Skeletal muscle satellite cell (primary cell): ENCODE data around the gene SERTAD1.

Experiments used
- H3K27me3 ChIP-seq: 2 replicates; pipeline ENCODE4 v1.7.0; 2013; ENCODE audit warnings: low read length; ENCODE audit not compliant: control insufficient read depth, insufficient read depth
- H3K36me3 ChIP-seq: 2 replicates; pipeline ENCODE4 v1.7.0; 2013; ENCODE audit warnings: mild to moderate bottlenecking, control low read depth, low read length; ENCODE audit not compliant: insufficient read depth
- H3K4me1 ChIP-seq: 2 replicates; pipeline ENCODE4 v1.7.0; 2013; ENCODE audit warnings: low read length; ENCODE audit not compliant: control insufficient read depth, insufficient read depth
- H3K4me2 ChIP-seq: 2 replicates; pipeline ENCODE4 v1.7.0; 2013; ENCODE audit warnings: mild to moderate bottlenecking, low read length
- H3K4me3 ChIP-seq: 2 replicates; pipeline ENCODE4 v1.7.0; 2013; ENCODE audit warnings: low read length
- H3K9ac ChIP-seq: 2 replicates; pipeline ENCODE4 v1.7.0; 2013; ENCODE audit warnings: mild to moderate bottlenecking, low read depth, low read length, moderate library complexity
- H3K9me3 ChIP-seq: replicated peaks from 2 replicates; pipeline ENCODE4 v1.7.0; 2013; ENCODE audit warnings: mild to moderate bottlenecking, control low read depth, low read length

SERTAD1 gene

DNA sequence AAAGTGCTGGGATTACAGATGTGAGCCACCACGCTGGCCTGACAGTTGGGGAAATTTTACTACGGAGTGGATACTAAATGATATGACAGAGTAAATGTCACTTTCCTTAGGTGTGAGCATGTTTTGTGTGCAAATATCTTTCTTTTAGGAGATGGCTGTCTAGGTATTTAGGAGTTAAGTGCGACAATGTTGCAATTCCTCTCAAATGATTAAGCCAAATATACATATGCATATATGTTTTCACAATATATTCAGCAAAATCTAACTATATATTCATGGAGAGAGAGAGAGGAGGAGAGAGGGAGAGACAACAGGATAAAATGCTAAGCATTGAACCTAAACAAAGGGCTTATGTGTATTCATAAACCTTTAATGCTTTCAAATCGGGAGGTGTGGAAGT lies 23.7 kb upstream of the SERTAD1 start:
- H3K9ac ChIP-seq = no peak overlapping the region
- H3K4me1 ChIP-seq = peaks cover 8% of the 10 kb centered on the region
- no peaks in the 10 kb centered on the region for H3K9me3 ChIP-seq
- H3K36me3 ChIP-seq = peaks cover 3% of the 10 kb centered on the region
- no peak overlapping the region for H3K4me2 ChIP-seq
- no peaks in the 10 kb centered on the region for H3K27me3 ChIP-seq
- H3K4me3 ChIP-seq = no peak overlapping the region

DNA sequence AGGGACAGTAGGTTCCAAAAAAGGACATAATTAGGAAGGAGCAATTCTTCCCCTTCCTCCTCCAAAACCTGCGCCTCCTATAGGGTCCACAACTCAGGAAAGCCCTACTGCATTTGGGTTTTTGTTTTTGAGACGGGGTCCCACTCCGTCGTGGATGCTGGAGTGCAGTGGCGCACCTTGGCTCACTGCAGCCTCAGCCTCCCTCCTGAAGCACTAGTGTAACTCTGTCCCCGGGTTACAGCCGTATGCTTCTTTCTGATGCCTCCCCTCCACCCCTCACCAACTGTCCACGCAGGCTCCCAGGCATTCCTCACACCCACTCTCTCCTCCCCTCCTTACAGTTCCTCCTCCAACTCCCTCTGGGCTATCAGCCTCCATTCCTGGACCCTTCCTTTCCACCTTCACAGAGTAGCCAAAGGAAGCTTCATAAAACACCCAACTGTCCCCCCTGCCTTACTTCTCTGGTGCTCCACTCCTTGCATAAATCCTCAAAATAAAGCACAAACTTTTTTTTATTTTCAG lies 20.5 kb upstream of the SERTAD1 start:
- peaks cover 18% of the 10 kb centered on the region for H3K36me3 ChIP-seq
- H3K9me3 ChIP-seq = no peaks in the 10 kb centered on the region
- H3K27me3 ChIP-seq = no peaks in the 10 kb centered on the region
- no peak overlapping the region for H3K9ac ChIP-seq
- peaks cover 18% of the 10 kb centered on the region for H3K4me1 ChIP-seq
- no peak overlapping the region for H3K4me2 ChIP-seq
- no peak overlapping the region for H3K4me3 ChIP-seq

DNA sequence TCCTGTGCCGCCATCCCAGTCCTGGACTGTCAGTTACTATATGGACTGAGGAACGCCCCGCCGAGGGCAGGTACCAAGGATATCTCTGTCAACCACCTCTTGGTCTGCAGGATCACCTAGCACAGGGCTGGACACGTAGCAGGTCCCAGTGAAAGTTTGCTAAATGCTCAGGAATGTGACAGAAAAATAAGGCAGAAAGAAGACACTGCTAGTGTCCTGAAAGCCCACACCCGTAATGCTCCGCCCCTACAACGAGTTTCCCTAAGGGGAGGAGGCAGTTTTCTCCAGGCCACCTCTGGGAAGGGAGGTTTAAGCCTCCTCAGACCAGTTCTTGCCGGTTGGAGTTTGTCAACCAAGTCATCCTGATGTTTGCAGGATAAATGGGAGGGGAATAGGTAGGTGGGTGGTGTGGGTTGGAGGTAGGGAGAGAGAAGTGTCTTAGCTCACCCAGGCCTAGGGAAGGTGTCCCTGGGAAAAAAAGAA lies 20.0 kb upstream of the SERTAD1 start:
- no peaks in the 10 kb centered on the region for H3K27me3 ChIP-seq
- no peaks in the 10 kb centered on the region for H3K9me3 ChIP-seq
- H3K36me3 ChIP-seq = peaks cover 23% of the 10 kb centered on the region
- no peak overlapping the region for H3K4me3 ChIP-seq
- peaks cover 18% of the 10 kb centered on the region for H3K4me1 ChIP-seq
- H3K9ac ChIP-seq = no peak overlapping the region
- H3K4me2 ChIP-seq = no peak overlapping the region

GRCh38 chr19:40444825-40445312 lies 19.1 kb upstream of the SERTAD1 start:
- H3K4me1 ChIP-seq = peaks cover 18% of the 10 kb centered on the region
- H3K9ac ChIP-seq = peak overlapping the region; percentile 99
- no peaks in the 10 kb centered on the region for H3K27me3 ChIP-seq
- H3K4me3 ChIP-seq = peak overlapping the region; percentile 99
- H3K4me2 ChIP-seq = peak overlapping the region; percentile 92
- H3K9me3 ChIP-seq = no peaks in the 10 kb centered on the region
- H3K36me3 ChIP-seq = peaks cover 32% of the 10 kb centered on the region

GRCh38 chr19:40444000-40444824 lies 18.4 kb upstream of the SERTAD1 start, which contains the start of gene SERTAD3:
SERTAD3 (minus strand) TSS chr19:40444335; CDS start chr19:40442080, 2,255 bp downstream.
- H3K9ac ChIP-seq = peak within 1 kb of the TSS; percentile 99
- H3K27me3 ChIP-seq = no peaks in the 10 kb centered on the region
- no peaks in the 10 kb centered on the region for H3K9me3 ChIP-seq
- peaks cover 32% of the 10 kb centered on the region for H3K36me3 ChIP-seq
- H3K4me3 ChIP-seq = peak within 1 kb of the TSS; percentile 99
- peak within 1 kb of the TSS; percentile 95 for H3K4me2 ChIP-seq
- peaks cover 18% of the 10 kb centered on the region for H3K4me1 ChIP-seq

DNA sequence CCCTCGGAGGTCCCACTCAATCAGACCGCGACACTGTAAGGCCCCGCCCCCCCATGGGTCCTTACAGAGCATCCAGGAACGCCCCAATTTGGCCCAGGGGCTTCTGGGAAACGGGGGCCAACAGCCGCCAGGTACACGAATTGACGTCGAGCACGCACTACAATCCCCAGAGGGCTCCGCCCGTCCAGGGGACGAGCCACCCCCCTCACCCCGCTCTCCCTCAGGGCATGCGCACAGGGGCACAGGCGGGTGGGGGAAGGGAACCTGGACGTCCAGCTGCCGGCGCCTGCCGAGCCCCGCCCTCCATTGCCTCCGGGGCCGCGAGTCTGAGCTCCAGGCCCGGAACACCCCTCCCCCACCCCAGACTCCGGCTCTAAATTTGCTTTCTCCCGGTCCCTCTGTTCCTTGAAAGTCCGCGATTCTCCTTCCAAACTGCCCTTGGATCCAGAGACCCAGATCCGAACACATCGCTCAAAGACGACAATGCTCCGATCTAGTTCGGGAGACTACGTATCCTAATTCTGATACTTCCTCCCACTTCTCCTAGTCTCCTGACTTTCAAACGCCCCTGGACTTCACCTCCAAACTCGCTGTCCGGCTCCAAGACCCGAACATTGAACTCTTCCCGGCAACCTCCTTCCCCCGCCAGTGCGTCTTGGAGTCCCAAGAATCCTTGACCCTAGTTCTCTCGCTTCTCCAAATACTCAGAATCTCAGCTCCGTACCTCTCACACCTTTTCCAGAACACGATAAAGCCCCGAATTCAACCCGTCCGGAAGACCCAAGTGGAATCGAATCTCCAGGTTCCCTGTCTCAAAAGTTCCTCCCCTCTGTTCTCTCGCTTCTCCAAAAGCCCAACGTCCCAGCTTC lies 17.6 kb upstream of the SERTAD1 start:
- H3K4me3 ChIP-seq = peak overlapping the region; percentile 99
- H3K4me2 ChIP-seq = peak overlapping the region; percentile 95
- H3K9ac ChIP-seq = peak overlapping the region; percentile 99
- peaks cover 18% of the 10 kb centered on the region for H3K4me1 ChIP-seq
- no peaks in the 10 kb centered on the region for H3K27me3 ChIP-seq
- H3K9me3 ChIP-seq = no peaks in the 10 kb centered on the region
- H3K36me3 ChIP-seq = peaks cover 28% of the 10 kb centered on the region

DNA sequence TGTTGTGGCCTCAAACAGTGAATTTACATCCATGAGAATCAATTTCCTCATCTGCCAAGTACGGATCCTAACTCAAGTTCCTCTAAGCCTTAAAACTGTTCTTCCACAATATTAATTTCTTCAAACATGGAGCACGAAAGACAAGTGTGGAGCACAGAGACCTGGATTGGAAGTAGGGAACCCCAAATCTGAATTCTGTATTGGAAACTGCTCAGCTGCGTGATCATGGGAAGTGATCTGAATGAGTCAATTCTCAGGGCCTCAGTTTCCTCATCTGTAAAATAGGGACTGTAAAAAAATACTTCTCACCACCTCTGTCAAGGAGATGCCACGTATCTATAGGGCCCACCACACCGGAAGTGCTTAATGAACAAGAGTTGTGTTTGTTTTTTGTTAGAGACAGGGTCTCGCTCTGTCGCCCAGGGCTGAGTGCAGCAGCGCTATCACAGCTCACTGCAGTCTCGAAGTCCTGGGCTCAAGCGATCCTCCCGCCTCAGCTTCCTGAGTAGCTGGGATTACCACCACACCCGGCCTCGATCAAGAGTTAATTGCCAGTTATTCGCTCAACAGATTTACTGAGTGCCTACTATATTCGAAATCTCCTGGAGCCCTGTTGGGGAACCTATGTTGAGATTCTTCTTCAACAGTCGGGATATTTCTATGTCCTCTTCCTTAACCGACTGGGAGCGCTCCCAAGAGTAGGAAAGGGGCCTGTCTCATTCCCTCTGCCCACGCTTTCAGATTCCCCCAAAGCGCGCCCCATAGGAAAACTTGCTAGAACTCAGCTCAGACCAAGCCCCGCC lies 16.7 kb upstream of the SERTAD1 start:
- H3K36me3 ChIP-seq = peaks cover 28% of the 10 kb centered on the region
- H3K9ac ChIP-seq = peak overlapping the region; percentile 99
- peaks cover 18% of the 10 kb centered on the region for H3K4me1 ChIP-seq
- H3K9me3 ChIP-seq = no peaks in the 10 kb centered on the region
- H3K4me2 ChIP-seq = peak overlapping the region; percentile 95
- peak overlapping the region; percentile 99 for H3K4me3 ChIP-seq
- no peaks in the 10 kb centered on the region for H3K27me3 ChIP-seq

GRCh38 chr19:40441719-40442253 lies 16.0 kb upstream of the SERTAD1 start:
- Histone ChIP-seq H3K4me3 (peak overlapping the region; percentile 99), H3K27me3 (no peaks in the 10 kb centered on the region), H3K4me1 (peaks cover 18% of the 10 kb centered on the region), H3K9me3 (no peaks in the 10 kb centered on the region), H3K36me3 (peaks cover 28% of the 10 kb centered on the region), H3K4me2 (peak overlapping the region; percentile 95), H3K9ac (peak overlapping the region; percentile 99)

DNA sequence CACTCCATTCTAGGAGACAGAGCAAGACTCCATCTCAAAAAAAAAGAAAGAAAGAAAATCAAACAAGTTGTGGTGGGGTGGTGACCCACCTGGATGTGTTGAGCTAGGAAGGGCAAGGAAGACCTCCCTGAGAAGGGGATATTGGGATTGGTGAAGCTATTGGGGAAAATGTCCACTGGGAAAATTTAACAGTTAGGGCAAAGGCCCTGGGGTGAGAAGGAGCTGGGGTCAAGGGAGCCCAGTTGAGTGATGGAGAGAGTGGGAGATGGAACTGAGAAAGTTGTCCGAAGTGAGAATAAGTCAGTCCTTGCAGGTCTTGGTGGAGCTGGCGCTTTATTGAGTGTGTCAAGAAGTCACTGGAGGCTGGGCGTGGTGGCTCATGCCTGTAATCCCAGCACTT lies 12.5 kb upstream of the SERTAD1 start:
- Histone ChIP-seq H3K4me2 (no peak overlapping the region), H3K36me3 (peaks cover 28% of the 10 kb centered on the region), H3K9ac (no peak overlapping the region), H3K4me1 (peaks cover 19% of the 10 kb centered on the region), H3K27me3 (no peaks in the 10 kb centered on the region), H3K9me3 (no peaks in the 10 kb centered on the region), H3K4me3 (no peak overlapping the region)

DNA sequence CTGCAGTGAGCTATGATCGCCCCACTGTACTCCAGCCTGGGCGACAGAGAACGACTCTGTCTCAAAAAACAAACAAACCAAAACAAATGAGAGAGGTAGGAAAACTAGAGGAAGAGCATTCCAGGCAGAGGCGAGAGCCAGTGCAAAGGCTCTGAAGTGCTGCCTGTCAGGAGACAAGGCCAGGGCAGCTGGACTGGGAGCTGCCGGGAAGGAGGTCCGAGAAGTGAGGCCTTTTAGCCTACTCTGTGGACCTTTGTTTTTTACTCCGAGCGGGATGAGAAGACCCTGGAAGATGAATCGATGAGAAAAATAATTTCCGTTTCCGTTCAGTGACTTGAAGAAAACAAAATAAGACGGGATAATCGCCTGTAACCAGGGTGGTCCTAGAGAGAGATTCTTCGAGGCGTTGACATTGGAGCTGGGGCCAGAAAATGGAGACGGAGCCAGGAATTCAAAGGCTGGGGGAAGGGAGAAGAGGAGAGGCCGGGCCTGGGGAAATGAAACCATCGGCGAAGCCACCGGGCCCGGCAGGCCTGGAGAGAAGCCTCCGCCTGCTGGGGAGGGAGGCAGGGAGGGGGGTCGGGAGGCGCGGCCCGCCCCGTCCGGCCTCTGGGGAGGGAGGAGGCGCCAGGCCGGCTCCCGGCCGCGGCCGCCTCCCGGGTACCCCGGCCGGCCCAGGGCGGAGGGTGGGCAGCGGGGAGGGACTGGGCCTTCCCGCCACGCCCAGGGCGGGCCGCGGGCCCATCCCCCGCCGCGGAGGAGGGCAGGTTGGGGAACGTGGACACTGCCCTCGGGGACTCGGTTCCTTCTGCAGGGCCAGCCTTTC lies 7.8 kb upstream of the SERTAD1 start:
- Histone ChIP-seq H3K4me3 (peak overlapping the region; percentile 67), H3K4me2 (peak overlapping the region; percentile 96), H3K4me1 (peaks cover 19% of the 10 kb centered on the region), H3K36me3 (no peaks in the 10 kb centered on the region), H3K9me3 (no peaks in the 10 kb centered on the region), H3K27me3 (no peaks in the 10 kb centered on the region), H3K9ac (peak overlapping the region; percentile 94)
